Activated CD8-positive, alpha-beta memory T cell treated with anti-CD3 and anti-CD28 coated beads, Interleukin-2, amount 50 U/mL, for 1 hour (primary cell): ENCODE measurements around the gene GPC6.

Source experiments
- DNase-seq: peaks from one replicate; pipeline ENCODE4 v3.0.0-alpha.2; 2020; ENCODE audit errors: extremely low read depth

GPC6 gene

DNA sequence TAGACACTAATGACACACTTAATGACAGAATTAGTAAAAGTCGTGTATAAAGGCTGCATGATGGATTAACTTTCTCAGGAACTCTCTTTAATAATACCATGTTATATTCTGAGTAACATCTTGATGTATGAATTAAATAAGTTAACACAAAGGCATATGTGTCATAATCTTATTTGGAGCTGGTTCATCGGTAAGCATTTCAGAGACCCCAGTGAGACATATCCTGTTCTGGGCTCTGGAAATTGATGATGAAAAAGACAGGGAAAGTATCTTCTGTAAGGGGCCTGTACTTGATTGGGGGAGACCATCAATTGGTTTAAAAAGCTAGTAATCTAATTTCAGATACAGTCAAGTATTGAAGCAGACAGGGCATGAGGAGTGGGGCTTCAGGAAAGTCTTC lies 547.9 kb downstream of the GPC6 start:
- DNase-seq: no peak

DNA sequence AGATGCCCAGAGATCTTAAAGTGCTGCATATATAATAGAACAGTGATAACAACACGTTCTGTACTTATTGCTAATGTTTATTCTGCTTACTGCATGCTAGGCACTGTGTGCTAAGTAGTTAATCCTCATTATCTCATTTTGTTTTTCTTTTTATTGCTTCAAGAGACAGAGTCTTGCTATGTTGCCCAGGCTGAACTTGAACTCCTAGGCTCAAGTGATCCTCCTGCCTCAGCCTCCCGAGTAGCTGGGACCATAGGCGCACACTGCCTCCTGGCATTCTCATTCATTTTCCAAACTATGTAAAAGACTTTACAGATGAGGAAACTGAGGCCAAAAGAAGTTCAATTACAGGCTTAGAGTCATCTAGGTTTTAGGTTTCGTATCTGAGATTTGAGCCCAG lies 548.4 kb downstream of the GPC6 start:
- DNase-seq: no peak

DNA sequence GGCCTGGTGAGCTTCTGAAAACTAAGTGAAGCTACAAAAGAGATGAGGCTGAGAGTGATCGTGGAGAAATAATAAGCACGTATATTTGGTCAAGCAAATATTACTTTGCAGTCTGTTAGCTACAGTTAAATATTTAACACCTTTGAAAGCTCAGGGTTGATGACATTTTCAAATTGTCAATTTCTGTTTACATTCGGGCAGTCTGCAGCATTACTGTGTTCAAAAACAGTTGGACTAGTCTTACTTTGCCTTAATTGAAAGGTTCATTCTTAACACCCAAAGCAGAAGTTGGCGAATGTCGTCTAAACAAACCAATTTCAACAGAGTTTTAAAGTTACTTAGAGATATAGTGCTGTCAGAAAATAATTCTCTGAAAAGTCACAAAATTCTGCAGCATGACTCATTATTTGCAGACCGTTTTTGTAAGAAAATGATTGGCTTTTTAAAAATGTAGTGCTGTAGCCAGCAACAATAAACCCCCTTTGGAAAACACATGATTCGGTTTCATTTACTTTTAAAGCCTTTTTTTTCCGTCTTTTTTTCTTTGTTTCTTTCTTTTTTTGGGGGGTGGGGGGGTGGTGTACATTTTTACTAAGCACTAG lies 549.0 kb downstream of the GPC6 start:
- no peak for DNase-seq

DNA sequence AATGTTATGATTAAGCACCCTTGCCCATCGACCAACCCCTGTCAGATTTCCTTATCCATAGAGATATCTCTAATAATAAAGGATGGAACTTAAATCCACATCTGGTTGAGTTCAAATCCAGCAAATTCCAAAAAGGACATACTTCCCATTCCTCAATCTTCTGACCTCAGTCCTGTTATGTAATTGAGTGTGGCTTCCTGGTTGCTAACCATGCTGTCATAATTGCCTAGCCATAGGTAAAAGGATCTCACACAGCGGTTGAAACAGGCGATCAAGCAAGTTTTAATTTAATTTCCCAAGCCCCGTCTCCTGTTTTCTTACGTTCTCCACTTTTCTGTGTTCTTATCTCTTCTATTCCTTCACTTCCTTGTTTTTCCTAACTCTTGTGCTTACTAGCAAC lies 550.3 kb downstream of the GPC6 start:
- DNase-seq: no peak

DNA sequence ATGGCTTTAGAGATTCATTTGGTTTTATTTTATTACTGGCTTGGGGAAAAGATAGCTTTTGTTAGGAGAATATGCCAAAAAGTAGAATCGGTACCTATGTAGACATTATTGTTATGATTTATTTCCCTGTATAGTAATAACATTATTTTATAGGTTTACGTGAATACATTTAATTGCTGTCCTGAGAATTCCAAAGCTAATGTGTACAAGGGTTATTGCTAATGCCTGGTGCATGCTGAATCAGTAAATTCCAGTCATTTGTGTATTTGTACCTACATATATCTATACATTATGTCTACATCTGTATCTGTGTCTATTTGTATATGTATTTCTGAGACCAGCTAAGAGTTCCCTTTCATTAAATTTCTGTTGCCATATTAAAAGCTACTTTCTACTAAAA lies 550.9 kb downstream of the GPC6 start:
- DNase-seq: no peak

DNA sequence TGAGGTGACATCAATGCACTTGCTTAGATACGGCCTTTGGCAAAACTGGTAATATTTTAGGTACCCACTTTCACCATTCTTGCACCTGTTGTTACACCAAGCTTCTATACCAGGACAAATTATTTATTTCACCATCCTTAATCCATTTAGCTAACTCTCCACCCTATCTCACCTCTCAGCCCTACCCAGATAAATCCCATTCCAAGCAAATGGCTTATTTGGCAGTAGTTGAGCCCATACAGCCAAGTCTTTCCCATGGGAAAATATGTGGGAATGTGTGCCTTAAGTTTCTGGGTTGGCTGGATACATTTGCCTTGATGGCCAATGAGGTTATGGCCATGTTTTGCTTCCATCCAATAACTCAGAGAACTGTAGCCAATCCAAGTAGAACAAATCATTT lies 551.9 kb downstream of the GPC6 start:
- DNase-seq: no peak

DNA sequence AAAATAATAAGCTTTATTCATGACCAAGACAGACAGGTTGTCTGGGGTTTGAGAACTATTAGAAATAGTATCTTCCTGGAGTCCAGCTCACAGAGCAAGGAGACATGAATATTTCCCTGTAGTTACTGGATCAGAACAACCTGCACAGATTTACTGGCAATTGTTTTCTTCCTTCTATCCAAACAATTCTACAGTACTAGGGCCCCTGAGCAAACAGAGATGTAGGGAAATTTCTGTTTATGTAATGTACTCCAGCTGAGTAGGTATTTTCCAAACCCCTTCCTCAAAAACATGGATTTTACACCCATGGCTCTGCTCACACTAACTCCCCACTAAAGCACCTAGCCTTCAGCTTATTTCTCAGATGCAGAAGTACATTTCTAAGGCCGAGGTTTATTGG lies 557.6 kb downstream of the GPC6 start:
- no peak for DNase-seq

DNA sequence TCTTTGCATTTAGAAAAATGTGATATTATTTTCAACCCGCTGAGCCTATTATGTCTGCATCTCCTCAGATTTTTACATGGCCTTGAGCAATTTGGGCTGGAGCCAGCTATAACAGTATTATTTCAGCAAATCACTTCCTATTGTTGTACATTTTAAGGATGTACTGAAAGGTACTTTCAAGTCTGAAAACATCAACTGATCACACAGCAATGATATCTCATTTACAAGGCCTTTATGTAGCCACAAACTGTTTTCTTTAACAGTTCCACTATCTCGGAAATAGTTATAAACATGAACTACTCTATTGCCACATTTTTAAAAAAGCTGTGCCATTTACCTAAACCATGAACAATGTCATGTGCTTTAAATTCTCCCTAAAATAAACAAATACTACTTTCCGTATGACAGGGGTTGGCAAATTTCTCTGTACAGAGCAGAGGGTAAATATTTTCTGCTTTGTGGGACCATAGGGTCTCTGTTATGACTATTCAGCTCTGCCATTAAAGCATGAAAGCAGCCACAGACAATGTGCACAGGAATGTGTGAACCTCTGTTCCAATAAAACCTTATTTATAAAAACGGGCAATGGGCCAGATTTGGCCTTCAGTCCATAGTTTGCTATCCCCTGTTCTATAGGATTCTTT lies 560.4 kb downstream of the GPC6 start:
- DNase-seq: no peak

DNA sequence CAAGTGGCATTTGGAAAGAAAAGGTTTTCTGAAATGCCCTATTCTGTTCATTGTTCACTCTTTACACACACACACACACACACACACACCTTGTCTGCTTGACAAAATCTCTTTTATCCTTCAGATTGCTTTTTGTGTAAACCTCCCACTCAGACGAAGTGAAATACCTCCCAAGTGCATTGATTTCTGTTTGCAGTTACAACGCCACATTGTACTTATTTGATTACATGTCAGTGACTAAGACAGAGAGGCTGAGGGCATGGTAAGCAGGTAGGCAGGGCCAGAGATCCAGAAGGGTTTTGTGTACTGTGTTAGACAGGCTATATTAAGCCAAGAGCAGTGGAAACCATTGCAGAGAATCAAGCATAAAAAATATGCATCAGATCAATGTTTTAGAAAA lies 561.8 kb downstream of the GPC6 start:
- no peak for DNase-seq

DNA sequence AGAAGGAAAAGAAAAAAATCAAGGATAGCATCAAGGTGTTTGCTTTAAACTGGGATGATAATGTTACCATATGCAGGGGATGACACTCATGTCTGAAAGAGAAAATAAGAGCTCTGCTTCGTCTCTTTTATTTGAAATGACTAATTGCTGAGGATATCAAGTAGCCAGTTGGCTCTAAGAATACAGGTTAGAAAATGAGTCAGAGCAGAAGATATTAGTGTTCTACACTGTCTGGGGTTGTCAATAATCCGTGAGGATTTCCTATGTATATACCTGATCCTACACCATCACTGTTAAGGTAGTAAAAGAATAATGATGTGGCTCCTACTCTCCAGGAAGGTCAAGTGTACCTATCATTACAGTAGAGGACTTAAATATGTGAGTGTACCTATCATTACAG lies 562.5 kb downstream of the GPC6 start:
- DNase-seq: no peak

DNA sequence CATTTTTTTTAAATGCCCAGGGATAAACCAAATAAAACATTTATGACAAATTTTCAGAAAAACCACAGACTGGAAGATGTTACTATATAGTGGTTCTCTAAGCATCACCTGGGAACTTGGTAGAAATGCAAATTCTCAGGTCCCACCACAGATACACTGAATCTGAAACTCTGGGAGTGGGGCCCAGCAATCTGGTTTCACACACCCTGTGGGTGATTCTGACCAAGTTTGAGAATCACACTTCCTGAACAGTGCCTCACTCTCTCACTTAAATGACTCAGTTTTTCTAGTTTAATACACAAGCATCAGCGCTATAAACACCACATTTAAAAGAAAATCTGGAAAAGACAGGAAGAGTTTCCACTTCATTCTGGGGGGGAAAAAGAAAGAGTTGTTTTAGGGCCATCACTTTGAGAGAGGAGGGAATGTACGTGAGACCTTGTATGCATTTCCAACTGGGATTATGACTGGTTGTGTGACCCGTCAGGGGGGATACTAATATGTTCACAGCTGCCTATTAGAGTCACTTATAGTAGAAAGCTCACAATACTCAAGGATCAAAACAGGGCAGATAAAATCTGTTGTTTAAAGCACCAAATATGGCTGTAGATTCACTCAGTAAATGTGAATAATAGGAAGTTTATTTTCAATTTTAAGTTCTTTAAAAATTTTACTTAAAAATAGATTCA lies 567.7 kb downstream of the GPC6 start:
- DNase-seq: no peak

DNA sequence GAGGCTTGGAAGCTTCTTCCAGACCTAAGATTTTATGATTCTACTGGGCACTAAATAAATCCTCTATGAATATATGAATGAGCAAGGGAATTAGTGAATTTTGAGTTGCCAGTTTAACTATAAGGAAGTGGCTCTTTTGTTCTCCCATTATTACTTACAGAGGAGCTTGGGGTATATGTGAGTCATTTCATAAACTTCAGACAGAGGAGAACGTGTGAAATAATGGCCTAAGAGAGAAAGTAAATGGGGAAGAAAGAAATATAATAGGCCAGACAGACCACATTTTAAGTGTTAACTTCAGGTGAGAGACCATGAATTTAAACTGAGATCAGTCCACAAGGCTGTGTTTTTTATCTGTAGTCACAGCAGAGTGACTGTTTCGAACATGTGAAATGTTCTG lies 570.9 kb downstream of the GPC6 start:
- no peak for DNase-seq

DNA sequence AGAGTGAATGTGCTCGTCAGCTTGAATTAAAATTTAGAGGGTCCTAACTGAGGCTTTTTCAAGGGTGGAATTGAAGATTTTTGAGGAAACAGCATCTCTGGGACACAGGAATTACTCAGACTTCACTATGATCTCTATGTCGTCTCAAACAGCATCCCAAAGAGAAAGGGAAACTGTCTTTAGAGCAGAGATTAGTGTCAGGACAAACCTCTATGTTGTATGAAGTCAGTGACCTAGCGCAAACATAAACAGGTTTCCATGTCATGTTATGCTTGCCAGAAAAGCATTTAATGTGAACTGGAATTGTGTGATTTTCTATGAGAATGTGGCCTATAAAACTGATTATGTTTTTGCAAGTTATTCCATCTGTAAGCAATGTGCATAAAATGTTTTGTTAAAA lies 573.7 kb downstream of the GPC6 start:
- no peak for DNase-seq

DNA sequence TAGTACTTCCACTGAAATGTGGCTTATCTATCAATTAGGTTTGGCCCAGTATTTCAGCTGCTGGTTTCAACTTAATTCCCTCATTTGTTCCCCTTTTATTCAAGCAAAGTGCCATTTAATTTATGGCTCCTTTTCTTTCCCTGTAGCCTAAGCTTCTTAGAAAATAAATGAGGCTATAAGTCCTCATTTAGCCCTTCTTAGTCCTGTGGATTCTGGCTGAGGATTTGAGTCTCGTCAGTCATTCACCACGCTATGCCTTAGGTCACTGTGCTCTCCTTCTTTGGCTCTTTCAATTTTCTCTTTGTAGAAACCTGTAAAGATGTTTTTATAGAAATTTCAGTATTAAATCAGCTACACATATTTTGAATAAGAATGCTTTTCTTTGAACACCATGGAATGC lies 579.1 kb downstream of the GPC6 start:
- DNase-seq: no peak

DNA sequence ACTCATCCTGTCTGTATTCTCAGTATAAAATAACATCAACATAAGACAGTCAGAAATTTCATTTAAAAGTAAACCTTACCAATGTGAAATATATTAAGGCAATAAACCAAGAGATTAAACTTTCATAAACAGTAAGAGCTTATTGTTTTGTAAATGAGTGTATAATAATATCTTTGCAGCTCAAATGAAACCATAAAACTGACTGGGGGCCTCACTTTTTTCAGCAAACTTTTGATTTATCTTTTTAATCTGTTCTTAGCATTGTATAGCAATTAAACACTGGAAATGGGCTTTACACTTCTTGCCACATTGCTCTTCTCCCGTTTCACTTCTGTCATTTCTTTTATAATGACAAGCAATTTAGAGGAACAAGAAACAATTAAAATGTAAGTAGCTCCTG lies 580.3 kb downstream of the GPC6 start:
- DNase-seq: no peak

DNA sequence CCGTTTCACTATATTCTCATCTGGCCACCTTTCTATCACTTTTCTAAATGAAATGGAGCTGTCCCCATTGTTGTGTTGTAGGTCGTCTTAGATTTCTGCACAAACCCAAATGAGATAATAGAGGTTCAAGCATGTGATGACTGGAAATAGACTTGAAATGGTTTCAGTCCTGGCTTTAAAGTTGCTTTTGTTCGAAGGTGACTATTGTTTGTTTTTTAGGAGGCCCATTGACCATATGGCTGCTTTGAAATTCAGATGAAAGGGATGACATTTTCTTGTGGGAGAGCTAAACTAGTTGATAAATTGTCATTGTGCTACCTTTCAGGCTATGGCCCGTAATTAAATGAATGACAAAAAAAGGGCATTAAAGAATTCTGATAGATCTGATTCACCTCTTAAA lies 583.7 kb downstream of the GPC6 start:
- no peak for DNase-seq

DNA sequence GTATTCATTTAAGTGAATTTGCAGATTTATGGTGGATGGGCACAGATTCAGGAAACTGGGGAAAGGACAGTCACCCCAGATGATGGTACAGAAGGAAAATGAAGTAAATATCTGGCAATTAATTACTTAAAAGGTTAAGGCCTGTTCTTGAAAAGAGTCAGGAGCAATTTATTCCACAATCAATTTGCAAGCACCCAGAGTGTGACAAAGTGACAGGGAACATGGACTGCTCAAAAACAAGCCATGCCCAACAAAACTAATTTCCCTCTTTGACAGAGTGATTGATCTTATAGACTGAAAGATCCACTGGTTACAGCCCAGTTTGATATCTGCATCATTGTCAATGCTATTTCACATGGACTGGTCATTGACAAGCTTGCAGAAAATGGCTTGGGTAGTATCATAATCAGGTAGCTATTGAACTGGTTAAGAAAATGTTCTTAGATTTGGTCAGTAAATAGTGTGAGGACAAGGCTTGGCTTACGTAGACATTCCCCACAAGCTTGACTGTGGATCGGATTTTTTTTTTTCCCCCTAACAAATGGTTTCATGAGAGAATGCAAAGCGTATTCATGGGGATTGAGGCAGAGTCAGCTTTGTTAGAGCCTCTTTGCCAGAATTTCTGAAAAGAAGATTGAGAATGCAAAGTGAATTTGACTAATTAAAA lies 584.6 kb downstream of the GPC6 start:
- DNase-seq: no peak

DNA sequence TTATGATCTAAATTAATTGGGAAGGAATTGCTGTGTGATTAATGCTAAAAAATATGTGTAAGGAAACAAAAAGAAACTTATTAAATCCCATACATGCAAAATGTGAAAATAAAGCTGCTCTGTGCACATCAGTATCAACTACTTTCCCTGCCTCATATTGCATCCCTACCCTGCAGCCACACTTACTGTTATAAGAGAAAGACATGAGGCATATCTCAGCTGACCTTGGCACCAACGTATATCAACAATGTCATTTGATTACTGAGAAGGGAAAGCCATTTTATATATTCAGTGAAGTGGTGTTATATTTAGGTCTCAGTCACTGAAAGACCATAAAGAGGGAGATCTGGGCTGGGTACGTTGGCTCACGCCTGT lies 585.1 kb downstream of the GPC6 start:
- DNase-seq: no peak

DNA sequence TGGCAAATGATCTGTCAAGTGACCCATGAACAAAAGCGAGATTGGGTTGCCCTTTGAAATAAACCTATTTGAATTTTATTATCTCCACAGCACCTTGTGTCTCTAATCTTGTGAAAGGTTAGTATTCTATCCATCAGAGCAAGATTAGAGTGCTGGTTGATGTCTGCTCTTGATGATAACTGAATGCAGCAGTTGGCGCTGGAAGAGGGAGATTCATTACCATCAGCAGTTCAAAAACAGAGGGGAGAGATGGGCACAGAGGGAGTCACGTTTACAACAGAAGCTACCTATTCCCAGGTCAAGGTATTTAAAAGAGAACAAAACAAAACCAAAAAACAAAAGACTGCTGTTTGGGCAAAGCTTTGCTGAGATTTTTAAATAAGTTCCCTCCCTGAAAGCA lies 588.1 kb downstream of the GPC6 start:
- DNase-seq: no peak

DNA sequence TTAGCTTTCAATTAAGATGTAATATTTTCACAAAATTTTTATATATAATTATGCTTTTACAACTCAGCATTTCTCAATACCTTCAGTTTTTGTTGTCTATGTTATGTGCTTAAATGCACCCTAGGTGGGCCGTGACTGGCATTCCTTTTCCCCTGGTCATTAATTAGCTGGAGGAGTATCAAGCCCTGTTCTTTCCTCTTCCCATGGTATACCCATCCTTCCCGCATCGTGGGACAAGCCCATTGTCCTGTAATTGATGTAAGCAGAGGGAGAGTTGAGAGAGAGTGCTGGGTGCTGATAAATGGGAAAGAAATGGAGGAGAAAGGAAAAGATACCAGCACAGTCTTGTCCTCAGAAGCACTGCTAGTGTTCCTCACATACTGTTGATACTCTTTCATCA lies 591.7 kb downstream of the GPC6 start:
- DNase-seq: no peak

DNA sequence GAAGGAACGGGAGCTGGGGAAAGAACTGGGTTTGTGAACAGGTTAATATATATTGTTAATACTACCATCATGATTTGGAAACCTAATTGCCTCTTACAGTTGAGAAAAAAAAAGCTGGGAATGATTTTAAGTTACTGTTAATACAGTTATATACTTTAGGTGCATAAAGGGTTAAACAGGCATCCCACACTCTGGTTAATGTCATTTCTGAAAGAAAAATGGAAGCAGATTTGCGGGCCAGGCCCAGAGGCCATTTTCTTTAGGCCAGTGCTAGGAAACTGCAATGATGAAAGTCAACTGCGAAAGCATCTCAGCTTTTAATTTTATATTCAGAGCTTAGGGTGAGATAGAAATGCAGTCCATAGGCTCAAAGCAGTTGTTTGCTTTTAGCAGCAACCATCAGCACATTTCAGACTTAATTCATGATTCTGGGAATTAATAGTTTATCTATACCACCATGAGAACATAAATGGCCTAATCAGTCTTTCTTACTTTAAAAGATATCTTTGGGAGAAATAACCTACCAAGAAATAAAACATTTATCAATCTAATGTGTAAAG lies 592.8 kb downstream of the GPC6 start:
- no peak for DNase-seq

DNA sequence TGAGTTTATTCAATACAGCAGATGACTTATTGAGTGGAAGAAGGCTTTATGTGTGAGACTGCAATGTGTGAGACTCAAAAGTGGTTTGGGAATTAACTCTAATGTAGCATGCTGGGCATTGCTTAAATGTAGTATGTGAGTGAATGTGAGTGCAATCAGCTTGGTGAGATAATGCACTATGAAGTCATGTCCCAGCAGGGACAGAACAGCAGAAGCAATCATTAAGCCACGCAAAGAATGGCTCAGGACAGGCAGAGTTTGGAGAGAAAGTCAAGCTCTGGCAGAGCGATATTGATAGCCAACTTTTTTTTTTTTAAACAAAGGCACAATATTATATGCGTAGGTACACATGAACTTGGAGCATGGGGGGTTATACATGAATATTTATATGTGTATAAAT lies 597.7 kb downstream of the GPC6 start:
- no peak for DNase-seq

DNA sequence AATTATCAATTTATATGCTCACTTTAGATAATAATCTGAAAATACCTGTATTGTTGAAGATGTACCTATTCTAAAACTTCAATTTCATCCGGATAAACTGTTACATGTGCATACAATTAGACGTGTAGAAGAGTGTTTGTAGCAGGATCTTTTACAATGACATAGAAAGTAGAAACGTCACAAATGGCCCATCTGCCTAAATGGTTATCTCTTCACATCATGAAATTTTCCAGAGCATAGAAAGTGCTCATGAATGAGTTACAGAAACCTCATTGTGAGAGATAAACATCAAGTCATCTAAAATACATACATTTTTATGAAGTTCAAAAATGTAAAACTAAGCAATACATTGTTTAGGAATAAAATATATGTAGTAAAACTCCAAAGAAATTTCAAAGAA lies 607.4 kb downstream of the GPC6 start:
- no peak for DNase-seq
